HG03060 (cell line): ENCODE data around the gene CAMTA1.
"Not testable (repeated sequence)": the region's sequence is repeated elsewhere in the genome, so short reads cannot be mapped to it uniquely, and the experiment has no call there.

Experiments
- ATAC-seq: cut with Tn5 transposase; IDR thresholded peaks from one replicate; pipeline ENCODE4 v1.9.1; 2021; ENCODE audit warnings: low read depth, moderate number of reproducible peaks; ENCODE audit not compliant: unreplicated experiment

Gene CAMTA1

GRCh38 chr1:7117399-7118281, 332.4 kb downstream of the CAMTA1 start:
- no peak for ATAC-seq

GRCh38 chr1:7119156-7119555, 333.9 kb downstream of the CAMTA1 start:
- no peak for ATAC-seq

GRCh38 chr1:7120863-7121621, 335.8 kb downstream of the CAMTA1 start:
- ATAC-seq, result no peak

GRCh38 chr1:7121622-7121988, 336.4 kb downstream of the CAMTA1 start:
- ATAC-seq, result no peak

- ATAC-seq, result no peak
Measured at GRCh38 chr1:7127322-7128075, 342.2 kb downstream of the CAMTA1 start.

GRCh38 chr1:7128293-7128692, 343.0 kb downstream of the CAMTA1 start:
- no peak for ATAC-seq

- no peak for ATAC-seq
Measured at GRCh38 chr1:7130127-7130526, 344.9 kb downstream of the CAMTA1 start.

- no peak for ATAC-seq
Measured at GRCh38 chr1:7135493-7135892, 350.2 kb downstream of the CAMTA1 start.

- no peak for ATAC-seq
Measured at GRCh38 chr1:7136166-7136953, 351.1 kb downstream of the CAMTA1 start.

GRCh38 chr1:7140251-7140650, 355.0 kb downstream of the CAMTA1 start:
- no peak for ATAC-seq

GRCh38 chr1:7145947-7146346, 360.7 kb downstream of the CAMTA1 start:
- ATAC-seq, result no peak

- no peak for ATAC-seq
Measured at GRCh38 chr1:7146710-7147109, 361.5 kb downstream of the CAMTA1 start.

GRCh38 chr1:7147581-7148282, 362.5 kb downstream of the CAMTA1 start:
- ATAC-seq, result not testable (repeated sequence)

GRCh38 chr1:7149080-7149838, 364.0 kb downstream of the CAMTA1 start:
- no peak for ATAC-seq

- no peak for ATAC-seq
Measured at GRCh38 chr1:7150724-7151280, 365.5 kb downstream of the CAMTA1 start.

- ATAC-seq, result no peak
Measured at GRCh38 chr1:7151978-7152377, 366.7 kb downstream of the CAMTA1 start.

- no peak for ATAC-seq
Measured at GRCh38 chr1:7152655-7153054, 367.4 kb downstream of the CAMTA1 start.

- ATAC-seq, result no peak
Measured at GRCh38 chr1:7153464-7153863, 368.2 kb downstream of the CAMTA1 start.
